A549 (cell line): Measurements from ENCODE around the gene ZNRF3. TPM values are rescaled to one million over a fixed set of nuclear protein-coding genes. Genes with fewer than 3 reads are reported as not detected.

Experiments
- ATAC-seq, 2 experiments: fragments of 200-7000 bp in 1 of 2; fragments of >200 bp in 1 of 2; cut with Nextera tagmentation in 1 of 2; cut with Tn5 transposase in 1 of 2; 3 replicates each; pipeline versions ENCODE4 v1.8.0 to v1.9.1; 2018 to 2020; ENCODE audit warnings: mild to moderate bottlenecking in 1 of 2, moderate library complexity in 1 of 2
- CTCF ChIA-PET: fragments of 300-600 bp; sonication (Branson Sonifier 250); formaldehyde crosslinking; extraction: SDS; loops from one replicate; lab custom pipeline; 2021; ENCODE audit warnings: antibody characterized with exemption, inconsistent platforms; lab: Yijun Ruan, JAX
- POLR2A ChIA-PET: fragments of 350-600 bp; formaldehyde crosslinking; extraction: SDS; loops from one replicate; lab custom pipeline; 2021; ENCODE audit warnings: antibody characterized with exemption, inconsistent platforms; lab: Yijun Ruan, JAX
- DNase-seq, 2 experiments: peaks; one replicate each; pipeline versions ENCODE4 v3.0.0 to v3.0.0-alpha.2; 2011 to 2016; ENCODE audit warnings: low read depth in 1 of 2, low spot score in 1 of 2
- FAIRE-seq: peaks from 2 replicates; lab custom pipeline; 2011; peaks lifted over from hg19 to GRCh38; lab: Jason Lieb, UNC
- H3K27ac ChIP-seq, 2 experiments: fragments of >200 bp; sonication (Bioruptor Twin); formaldehyde crosslinking; 3 replicates each; pipeline ENCODE4 v1.5.1; 2016 to 2017
- H3K4me1 ChIP-seq: fragments of >200 bp; sonication (Bioruptor Twin); formaldehyde crosslinking; 3 replicates; pipeline ENCODE4 v1.6.1; 2016
- H3K4me2 ChIP-seq: fragments of >200 bp; sonication (Bioruptor Twin); formaldehyde crosslinking; 3 replicates; pipeline ENCODE4 v1.6.1; 2016
- H3K4me3 ChIP-seq: fragments of >200 bp; sonication (Bioruptor Twin); formaldehyde crosslinking; 3 replicates; pipeline ENCODE4 v1.5.1; 2016
- H3K9me3 ChIP-seq: fragments of >200 bp; sonication (Bioruptor Twin); formaldehyde crosslinking; 3 replicates; pipeline ENCODE4 v1.6.1; 2016
- BHLHE40 ChIP-seq: IDR thresholded peaks from 2 replicates; pipeline ENCODE4 v1.6.1; 2012; ENCODE audit warnings: low read depth, low read length, inconsistent platforms
- CEBPB ChIP-seq, 2 experiments: fragments of >200 bp in 1 of 2; sonication (Bioruptor Twin) in 1 of 2; formaldehyde crosslinking in 1 of 2; IDR thresholded peaks; 2 replicates each; pipeline ENCODE4 v1.6.1; 2012 to 2016
- CHD2 ChIP-seq: fragments of 150-350 bp; IDR thresholded peaks from 2 replicates; pipeline ENCODE4 v1.6.1; 2014; ENCODE audit warnings: low read length; ENCODE audit not compliant: partially characterized antibody
- ESRRA ChIP-seq: fragments of 150-350 bp; IDR thresholded peaks from 2 replicates; pipeline ENCODE4 v1.6.1; 2014; ENCODE audit warnings: mild to moderate bottlenecking, low read length, borderline replicate concordance
- FOSB ChIP-seq: fragments of 250-450 bp; sonication (Bioruptor Pico); IDR thresholded peaks from 2 replicates; pipeline ENCODE4 v1.5.0; 2020; ENCODE audit warnings: mild to moderate bottlenecking, moderate library complexity
- FOXS1 ChIP-seq: fragments of 250-450 bp; sonication (Bioruptor Pico); IDR thresholded peaks from 2 replicates; pipeline ENCODE4 v1.5.0; 2020; ENCODE audit warnings: mild to moderate bottlenecking, moderate library complexity
- HEYL ChIP-seq: fragments of 250-450 bp; sonication (Bioruptor Pico); IDR thresholded peaks from 2 replicates; pipeline ENCODE4 v1.8.0; 2021; ENCODE audit warnings: mild to moderate bottlenecking, moderate library complexity
- HOXA7 ChIP-seq: fragments of 250-450 bp; sonication (Bioruptor Pico); IDR thresholded peaks from 2 replicates; pipeline ENCODE4 v1.5.0; 2020; ENCODE audit warnings: mild to moderate bottlenecking, moderate library complexity
- HOXB13 ChIP-seq: fragments of 250-450 bp; sonication (Bioruptor Pico); IDR thresholded peaks from 2 replicates; pipeline ENCODE4 v1.5.0; 2020; ENCODE audit warnings: low read depth, mild to moderate bottlenecking, moderate library complexity
- HOXB5 ChIP-seq: fragments of 250-450 bp; sonication (Bioruptor Pico); IDR thresholded peaks from 2 replicates; pipeline ENCODE4 v1.5.0; 2020; ENCODE audit warnings: mild to moderate bottlenecking, moderate library complexity
- JUN ChIP-seq, 2 experiments: fragments of >200 bp; sonication (Bioruptor Twin); formaldehyde crosslinking; IDR thresholded peaks; 2 replicates in 1 of 2; 3 replicates in 1 of 2; pipeline ENCODE4 v1.6.1; 2016 to 2017
- KDM1A ChIP-seq: fragments of 200-600 bp; sonication (generic); IDR thresholded peaks from 2 replicates; pipeline ENCODE4 v1.6.1; 2016; ENCODE audit warnings: low read depth, mild to moderate bottlenecking
- MYC ChIP-seq: IDR thresholded peaks from 2 replicates; pipeline ENCODE4 v1.6.1; 2012; ENCODE audit warnings: mild to moderate bottlenecking, inconsistent platforms, low read length, improper control_type of control experiment, borderline replicate concordance
- ZC3H11A ChIP-seq: fragments of 450-650 bp; IDR thresholded peaks from 2 replicates; pipeline ENCODE4 v1.6.1; 2014; ENCODE audit warnings: antibody characterized with exemption, mild to moderate bottlenecking
- ZNF302 ChIP-seq: fragments of 250-450 bp; sonication (Bioruptor Pico); IDR thresholded peaks from 2 replicates; pipeline ENCODE4 v1.9.0; 2021; ENCODE audit warnings: inconsistent platforms, mild to moderate bottlenecking, moderate library complexity
- ZSCAN20 ChIP-seq: fragments of 250-450 bp; sonication (Bioruptor Pico); IDR thresholded peaks from 2 replicates; pipeline ENCODE4 v1.8.0; 2022; ENCODE audit warnings: mild to moderate bottlenecking, moderate library complexity
- WGBS: methylation state at CpG from one replicate; pipeline ENCODE4 v1.1.6; 2017; ENCODE audit errors: missing lambda C conversion rate; 5-methylcytosine and 5-hydroxymethylcytosine counted together
- polyA plus RNA-seq, 4 experiments: library from polyadenylated mRNA; depleted of rRNA in 3 of 4; stranded (reverse); fragments of >200 nt; fragmentation: RNase III in 1 of 4; extraction: RNeasy Plus Mini Kit Qiagen cat#74134 plus additional on column Dnase treatment in 1 of 4; gene quantifications; 2 replicates in 3 of 4; 3 replicates in 1 of 4; pipeline ENCODE4 v1.2.3, GENCODE V29; 2011 to 2017
- TF ChIP-seq, protein P1 (sequence below): IDR thresholded peaks from 2 replicates; pipeline ENCODE4 v1.6.1; 2012
- TF ChIP-seq, protein P2 (sequence below): IDR thresholded peaks from 2 replicates; pipeline ENCODE4 v1.6.1; 2012

Gene ZNRF3
- polyA plus RNA-seq, 2 of the 4 experiments (the other 2 are of a cell fraction): 4.6 to 6.9 TPM

DNA sequence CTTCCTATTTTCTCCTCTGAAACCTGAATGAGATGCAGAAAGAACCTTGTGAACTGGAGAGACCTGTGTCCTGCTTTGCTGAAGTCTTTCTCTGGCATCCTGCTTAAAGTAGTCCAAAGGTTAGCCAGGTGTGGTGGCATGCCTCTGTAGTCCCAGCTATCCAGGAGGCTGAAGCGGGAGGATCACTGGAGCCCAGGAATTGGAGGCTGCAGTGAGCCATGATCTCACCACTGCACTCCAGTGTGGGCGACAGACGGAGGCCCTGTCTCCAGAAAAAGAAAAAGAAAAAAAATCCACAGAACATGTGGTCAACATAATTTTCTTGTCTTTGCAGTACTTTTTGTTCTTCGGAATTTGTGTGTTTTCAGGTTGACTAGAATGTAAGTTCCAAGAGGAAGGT lies 187.1 kb downstream of the ZNRF3 start:
- DNase-seq (no peak), ATAC-seq (no peak), FAIRE-seq (no peak)
- peaks cover 9% of the 10 kb centered on the region; the same call in 2 of the 3 replicates for H3K4me1 ChIP-seq
- no peaks in the 10 kb centered on the region for H3K9me3 ChIP-seq
- CTCF ChIA-PET: no interaction called here
- no peak overlapping the region for H3K4me2 ChIP-seq
- no peak overlapping the region for H3K4me3 ChIP-seq
- no peak for TF ChIP-seq HOXA7
- no peak for TF ChIP-seq ZC3H11A
- no peak for TF ChIP-seq BHLHE40
- no peak for TF ChIP-seq CEBPB (IDR thresholded peaks at IDR 0.05)
- TF ChIP-seq HEYL (CRISPR knock-in tag): no peak
- TF ChIP-seq HOXB5 (CRISPR knock-in tag): no peak
- no peak for TF ChIP-seq HOXB13 (CRISPR knock-in tag)
- no peak for TF ChIP-seq FOSB (CRISPR knock-in tag)
- TF ChIP-seq ZSCAN20 (CRISPR knock-in tag): no peak
- TF ChIP-seq KDM1A: no peak
- TF ChIP-seq CHD2: no peak
- TF ChIP-seq MYC: no peak
- TF ChIP-seq JUN (IDR thresholded peaks at IDR 0.05): no peak
- no peak for TF ChIP-seq ZNF302 (CRISPR knock-in tag)
- H3K27ac ChIP-seq: no peak overlapping the region
- 97% methylated on average over 4 of the region's 4 CpGs for WGBS
- POLR2A ChIA-PET: no interaction called here

DNA sequence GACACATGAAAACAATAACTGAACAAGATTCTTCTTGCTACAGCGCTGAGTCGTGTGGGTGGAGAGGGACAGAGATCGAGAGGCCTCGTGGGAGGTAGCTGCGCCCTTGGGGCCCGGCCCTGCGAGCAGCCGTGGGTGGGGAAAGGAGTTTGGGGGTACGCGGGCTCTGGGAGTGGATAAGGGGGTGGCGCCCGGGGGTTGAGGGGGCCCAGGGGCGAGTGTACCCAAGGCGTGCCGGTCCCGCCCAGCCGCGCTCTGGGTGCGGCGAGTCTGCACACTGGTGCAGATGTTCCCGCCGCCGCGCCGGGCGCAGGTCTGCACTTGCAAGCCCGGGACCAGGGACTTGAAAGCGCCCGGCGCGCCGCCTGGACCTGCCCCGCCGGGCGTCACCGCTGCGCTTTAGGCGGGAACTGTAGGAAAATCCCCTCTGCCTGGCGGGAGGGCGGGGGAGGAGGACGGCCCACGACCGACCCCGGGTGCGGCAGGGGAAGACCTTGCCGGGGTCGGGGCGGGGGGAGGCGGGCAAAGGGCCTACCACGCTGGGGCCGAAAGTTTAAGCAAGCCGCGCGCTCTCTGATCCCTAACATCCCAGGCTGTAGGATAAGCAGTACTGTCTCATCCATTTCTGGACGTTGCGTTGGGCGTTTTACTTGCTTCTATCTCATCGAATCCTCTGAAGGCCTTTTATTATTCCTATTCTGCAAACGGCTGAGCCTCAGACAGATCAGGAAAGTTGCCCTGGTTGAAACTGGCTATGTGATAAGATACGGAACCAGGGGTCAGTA lies 188.1 kb downstream of the ZNRF3 start:
- H3K4me1 ChIP-seq: peaks cover 9% of the 10 kb centered on the region; the same call in 2 of the 3 replicates
- peak overlapping the region; percentile 40 for H3K4me3 ChIP-seq
- peak; percentile 47 to 65; a peak in 4 of 6 replicates for ATAC-seq
- no peaks in the 10 kb centered on the region for H3K9me3 ChIP-seq
- TF ChIP-seq, protein P1, sequence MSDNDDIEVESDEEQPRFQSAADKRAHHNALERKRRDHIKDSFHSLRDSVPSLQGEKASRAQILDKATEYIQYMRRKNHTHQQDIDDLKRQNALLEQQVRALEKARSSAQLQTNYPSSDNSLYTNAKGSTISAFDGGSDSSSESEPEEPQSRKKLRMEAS: 0 out of 2 replicates have a peak, but pooled peaks have one; percentile 27
- TF ChIP-seq ESRRA (no peak), HOXA7 (no peak), FOXS1 (no peak)
- TF ChIP-seq, all 56 proteins: peak for 1
- POLR2A ChIA-PET: no interaction called here
- H3K27ac ChIP-seq: peak overlapping the region; percentile 62 to 79; a peak in 5 of 6 replicates
- 37% methylated on average over 18 of the region's 60 CpGs for WGBS
- CTCF ChIA-PET: no interaction called here
- DNase-seq: peak in 1 of 2 experiments; percentile 31
- no peak for FAIRE-seq
- H3K4me2 ChIP-seq: peak overlapping the region; percentile 97

DNA sequence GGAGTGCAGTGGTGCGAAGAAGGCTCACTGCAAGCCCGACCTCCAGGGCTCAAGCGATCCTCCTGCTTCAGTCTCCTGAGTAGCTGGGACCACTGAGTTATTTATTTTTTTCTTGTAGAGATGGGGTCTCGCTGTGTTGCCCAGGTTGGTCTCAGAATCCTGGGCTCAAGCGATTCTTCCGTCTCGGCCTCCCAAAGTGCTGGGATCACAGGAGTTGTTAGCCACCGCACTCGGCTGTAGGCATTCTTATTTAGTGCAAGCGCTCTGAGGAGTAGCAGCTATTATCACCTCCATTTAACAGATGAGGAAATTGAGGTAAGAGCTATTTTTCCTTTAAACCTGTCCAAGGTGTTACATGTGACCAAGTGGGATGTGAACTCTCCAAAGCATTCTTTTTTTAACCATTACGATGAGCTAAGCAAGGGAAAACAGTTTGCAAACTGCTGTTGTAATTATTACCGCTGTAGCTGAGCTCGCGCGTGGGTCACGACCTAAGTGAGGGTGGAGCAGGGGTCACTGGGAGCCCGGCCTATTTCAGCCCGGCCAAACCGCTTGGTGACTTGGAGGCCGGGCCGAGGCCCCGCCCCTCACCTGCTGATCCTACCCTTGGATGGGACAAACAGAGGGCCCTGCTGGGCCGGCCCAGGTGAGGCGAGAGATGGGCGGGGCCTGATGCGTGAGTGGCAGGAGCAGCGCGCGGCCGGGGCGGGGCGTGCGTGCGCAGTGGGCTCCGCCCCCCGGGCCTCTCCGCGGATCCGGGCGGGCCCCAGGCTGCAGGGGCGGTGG lies 189.0 kb downstream of the ZNRF3 start:
- POLR2A ChIA-PET: interaction anchor here (0.6 kb wide), 1 partner anchor 16 kb away, joined by 3 read pairs; no protein-coding TSS in a partner anchor
- peak; percentile 92 to 96 for ATAC-seq
- FAIRE-seq: no peak
- H3K27ac ChIP-seq: peak overlapping the region; percentile 27 to 99; a peak in 5 of 6 replicates
- TF ChIP-seq, protein P2, sequence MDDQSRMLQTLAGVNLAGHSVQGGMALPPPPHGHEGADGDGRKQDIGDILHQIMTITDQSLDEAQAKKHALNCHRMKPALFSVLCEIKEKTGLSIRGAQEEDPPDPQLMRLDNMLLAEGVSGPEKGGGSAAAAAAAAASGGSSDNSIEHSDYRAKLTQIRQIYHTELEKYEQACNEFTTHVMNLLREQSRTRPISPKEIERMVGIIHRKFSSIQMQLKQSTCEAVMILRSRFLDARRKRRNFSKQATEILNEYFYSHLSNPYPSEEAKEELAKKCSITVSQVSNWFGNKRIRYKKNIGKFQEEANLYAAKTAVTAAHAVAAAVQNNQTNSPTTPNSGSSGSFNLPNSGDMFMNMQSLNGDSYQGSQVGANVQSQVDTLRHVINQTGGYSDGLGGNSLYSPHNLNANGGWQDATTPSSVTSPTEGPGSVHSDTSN: peak; percentile 66; the same call in 1 of the 2 replicates
- no peak for TF ChIP-seq KDM1A
- 49% methylated on average over 20 of the region's 41 CpGs for WGBS
- CTCF ChIA-PET: no interaction called here
- peak; percentile 63 to 72 for DNase-seq
- peak overlapping the region; percentile 85 for H3K4me3 ChIP-seq
- H3K4me1 ChIP-seq: peaks cover 9% of the 10 kb centered on the region; the same call in 2 of the 3 replicates
- no peaks in the 10 kb centered on the region for H3K9me3 ChIP-seq
- peak overlapping the region; percentile 97 for H3K4me2 ChIP-seq
